GM21825 (cell line): ENCODE measurements around the gene DDX31.
A peak's percentile ranks its signal among the peaks of the same experiment; 100 is the strongest.

Experiments used
- ATAC-seq: cut with Tn5 transposase; IDR thresholded peaks from one replicate; pipeline ENCODE4 v1.9.1; 2021; ENCODE audit warnings: mild to moderate bottlenecking, moderate library complexity; ENCODE audit not compliant: unreplicated experiment

DDX31 gene

DNA sequence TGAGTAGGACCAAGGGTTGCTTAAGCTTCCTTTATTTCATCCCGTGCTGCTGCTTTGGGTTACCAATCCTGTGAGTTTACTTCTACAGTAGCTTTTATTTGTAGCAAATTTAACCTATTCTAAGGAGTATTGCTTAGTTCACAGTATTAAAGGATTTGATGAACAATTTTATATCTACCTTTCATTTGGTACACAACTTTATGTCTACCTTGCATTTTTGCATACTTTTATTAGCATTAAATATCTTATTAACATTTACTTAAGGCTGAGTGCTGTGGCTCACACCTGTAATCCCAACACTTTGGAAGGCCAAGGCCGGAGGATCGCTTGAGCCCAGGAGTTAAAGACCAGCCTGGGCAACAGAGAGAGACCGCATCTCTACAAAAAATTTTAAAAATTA is 4.7 kb upstream of the DDX31 start:
- ATAC-seq, result no peak

DNA sequence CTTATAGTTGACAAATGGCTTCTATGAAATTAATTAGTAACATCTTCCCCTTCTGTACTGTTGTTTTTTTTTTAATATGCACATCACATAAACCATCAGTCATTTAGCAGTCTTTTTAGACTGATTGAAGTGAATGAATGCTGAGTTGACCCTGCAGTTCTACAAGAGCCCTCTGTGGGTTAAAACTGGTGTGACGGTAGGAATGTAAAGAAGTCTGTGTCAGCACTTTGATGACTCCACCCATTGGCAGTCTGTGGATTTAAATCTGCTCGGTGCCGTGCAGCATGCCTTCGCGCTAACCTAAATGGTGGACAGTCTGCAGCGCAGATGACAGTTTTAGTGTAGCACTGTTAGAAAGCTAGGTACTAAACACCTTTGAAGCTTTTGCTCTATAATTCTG is 3.6 kb upstream of the DDX31 start:
- ATAC-seq, result no peak

DNA sequence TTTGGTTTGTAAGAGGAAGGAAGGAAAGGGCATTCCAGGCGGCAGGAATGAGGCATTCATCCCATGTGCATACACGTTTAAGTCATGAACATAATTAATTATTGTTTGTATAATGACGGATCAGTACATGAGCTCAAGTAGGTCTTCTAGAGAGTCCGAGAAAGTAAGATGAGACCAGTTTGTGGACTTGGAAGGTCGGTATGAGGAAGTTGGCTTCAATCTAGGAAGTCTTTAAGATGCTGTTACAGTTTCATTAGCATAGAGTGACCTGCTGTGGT is 2.6 kb upstream of the DDX31 start:
- no peak for ATAC-seq

DNA sequence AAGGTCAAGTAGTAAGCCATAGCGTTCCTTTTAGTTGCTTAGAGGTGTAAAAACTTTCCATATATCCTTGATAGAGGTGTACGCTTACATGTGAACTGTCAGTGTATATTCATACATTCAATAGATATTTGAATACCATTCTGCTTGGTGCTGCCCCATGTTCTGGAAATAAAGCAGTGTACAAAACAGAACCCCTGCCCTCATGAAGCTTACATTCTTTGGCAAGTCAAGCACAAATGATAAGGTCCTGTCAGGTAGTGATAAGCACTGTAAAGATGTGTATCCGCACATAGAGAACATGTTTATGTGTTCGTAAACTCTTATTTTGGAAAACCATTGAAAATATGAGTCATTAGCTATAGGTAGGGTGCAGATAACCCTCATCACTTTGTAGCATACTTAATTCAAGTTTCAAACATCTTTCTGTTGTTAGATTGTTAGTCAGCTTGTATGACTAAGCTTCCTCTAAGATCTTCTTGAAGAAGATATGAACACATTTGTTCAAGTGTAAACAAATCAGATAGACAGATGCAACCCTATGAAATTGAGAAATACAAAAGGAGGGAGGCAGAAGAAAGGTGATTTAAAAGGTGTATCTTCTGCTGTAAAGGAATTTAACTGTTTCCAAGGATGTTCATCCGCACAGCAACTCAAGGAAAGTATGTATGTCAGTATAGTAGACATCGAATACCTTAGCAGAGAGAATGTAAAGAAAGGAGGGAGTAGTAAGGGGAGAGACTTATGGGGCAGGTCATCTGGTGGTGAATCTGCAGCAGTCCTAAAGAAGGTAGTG is 2.0 kb upstream of the DDX31 start:
- ATAC-seq, result no peak

DNA sequence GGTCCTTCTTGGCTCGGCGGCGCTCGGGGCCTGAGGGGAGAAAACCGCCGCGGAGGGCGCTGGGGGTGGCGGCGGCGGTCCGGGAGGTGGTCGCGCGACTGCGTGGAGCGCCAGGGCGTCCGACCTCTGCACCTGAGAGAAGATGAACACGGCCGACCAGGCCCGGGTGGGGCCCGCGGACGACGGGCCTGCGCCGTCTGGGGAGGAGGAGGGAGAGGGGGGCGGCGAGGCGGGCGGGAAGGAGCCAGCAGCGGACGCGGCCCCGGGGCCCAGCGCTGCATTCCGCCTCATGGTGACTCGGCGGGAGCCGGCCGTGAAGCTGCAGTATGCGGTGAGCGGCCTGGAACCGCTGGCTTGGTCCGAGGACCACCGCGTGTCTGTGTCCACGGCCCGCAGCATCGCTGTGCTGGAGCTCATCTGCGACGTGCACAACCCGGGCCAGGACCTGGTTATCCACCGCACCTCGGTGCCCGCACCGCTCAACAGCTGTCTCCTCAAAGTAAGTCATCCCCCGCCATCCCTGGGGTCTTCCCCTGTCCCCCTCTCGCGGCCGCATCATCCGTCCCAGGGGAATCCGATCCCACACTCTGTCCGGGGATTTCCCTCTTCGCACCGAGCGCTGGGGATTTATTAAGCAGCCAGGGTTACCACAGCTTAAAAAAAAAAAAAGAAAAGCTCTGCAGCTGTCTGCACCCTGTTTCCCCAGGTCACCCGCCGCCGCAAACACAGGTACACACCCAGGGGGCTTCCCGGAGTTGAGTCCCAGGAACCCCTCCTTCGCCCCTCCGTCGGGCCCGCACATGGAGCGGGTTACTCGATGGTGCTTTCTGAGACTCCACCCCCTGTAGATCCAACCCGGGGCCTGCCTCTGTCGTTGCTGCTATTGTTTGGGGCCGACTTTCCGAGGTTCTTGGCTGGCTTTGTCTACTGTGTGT is 941 bp upstream of the DDX31 start, which contains the start of gene GTF3C4:
Gene GTF3C4, plus strand, starts transcription at position 8 of the 935 bp plus-strand sequence. Its CDS starts 135 bp downstream, at position 143.
- peak; percentile 43 for ATAC-seq

DNA sequence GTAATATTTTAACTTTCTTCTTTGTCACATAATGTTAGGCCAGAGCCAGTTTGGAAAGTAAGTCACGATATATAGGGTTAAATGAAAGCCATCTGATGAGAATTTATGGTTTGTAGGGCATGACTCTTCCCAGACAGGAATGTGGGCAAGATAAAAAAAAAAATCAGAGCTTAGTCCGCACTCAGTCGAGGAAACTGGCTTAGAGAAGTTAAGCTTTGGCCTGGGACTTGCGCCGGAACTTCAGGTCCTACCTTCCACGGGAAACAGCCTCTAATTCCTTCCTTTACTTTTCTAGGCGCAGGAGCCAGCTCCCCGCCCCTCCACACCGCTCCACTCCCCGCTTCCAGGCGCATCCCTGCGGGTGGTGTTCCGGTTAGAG is 475 bp downstream of the DDX31 start:
- ATAC-seq, result no peak

DNA sequence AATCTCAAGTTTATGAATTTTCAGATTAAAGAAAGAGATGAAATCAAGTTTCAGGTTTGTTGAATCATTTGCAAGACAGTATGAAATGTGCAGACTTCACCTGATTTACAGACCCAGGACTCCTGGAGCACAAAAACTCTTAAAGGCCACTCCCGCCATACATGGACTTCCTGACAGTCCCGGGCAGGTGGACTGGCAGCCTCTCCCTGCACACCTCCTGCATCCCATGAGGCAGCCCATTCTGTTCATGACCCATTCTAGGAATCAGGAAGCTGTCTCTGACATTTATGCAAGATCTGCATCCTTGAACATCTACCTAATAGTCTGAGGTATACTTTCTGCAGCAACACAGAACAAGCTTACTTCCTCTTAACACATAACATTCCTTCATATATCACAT is 5.9 kb downstream of the DDX31 start:
- ATAC-seq, result no peak

DNA sequence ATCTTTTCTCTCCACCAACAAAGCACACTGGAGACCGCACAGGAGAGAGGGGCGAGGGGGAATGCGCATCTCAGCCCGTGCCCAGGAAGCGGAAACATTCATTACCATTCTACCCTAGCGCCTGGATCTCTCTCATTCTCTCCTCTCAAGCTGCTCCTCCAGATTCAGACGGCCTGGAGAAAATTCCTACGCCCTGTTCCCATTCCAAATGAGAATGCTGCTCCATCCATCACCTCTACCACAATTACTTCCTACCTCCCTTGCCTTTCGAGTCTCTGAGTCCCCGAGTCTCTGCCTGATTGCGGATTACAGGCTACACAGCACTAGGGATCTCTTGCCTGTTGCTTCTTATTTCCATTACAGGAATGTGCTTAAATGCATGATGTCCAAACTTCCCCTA is 6.7 kb downstream of the DDX31 start:
- no peak for ATAC-seq

DNA sequence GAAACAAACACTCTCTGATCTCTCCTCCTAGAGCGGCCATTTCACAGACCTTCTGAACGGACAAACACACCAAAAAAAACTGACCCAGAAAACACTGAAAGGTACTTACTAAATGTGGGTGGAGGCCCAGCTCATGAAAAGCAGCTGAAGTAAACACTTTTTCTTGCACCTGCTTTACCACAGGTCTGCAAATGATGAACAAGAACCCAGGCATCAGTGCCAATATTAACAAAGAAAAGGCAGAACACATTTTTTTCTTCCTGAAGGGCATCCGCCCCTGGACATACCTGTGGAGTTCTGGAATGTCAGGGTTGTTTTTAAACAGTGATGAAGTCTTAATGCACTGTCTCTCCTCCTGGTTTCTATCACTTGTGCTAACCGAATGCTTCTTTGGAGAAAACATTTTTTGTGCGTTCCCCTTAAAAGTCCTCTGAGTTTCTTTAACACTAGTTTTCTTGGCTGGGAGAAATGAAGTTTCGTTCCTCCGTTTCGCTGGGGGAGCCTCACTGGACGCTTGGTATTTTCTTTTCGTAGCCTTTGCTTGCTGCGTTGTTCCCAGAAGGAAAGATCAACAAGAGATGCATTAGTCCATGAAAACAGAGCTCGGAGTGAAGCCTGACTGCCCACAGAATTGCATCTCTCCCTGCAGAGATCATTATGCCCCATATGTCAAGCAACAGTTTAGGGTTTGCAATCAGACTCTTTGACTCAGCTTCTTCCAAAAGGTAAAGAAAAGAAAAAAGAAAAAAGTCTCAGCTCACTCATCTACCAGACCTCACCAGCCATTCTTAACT is 7.4 kb downstream of the DDX31 start:
- no peak for ATAC-seq

DNA sequence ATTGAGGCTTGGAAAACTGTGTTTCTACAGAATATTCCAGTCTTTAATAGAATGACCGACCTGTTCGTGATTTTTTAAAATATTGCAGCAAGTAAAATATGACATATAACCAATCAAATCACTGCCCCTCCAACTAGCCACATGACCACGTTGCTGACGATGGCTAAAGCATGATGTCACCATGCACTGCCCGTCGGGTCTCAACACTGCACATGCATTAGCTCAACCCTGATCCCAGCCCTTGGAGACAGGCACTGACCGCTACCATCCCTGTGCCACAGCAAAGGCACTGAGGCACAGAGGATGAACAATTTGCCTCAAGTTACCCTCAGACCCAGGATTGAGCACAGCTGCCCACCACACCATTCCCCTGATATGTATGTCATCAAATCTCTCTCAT is 13.5 kb downstream of the DDX31 start:
- no peak for ATAC-seq

DNA sequence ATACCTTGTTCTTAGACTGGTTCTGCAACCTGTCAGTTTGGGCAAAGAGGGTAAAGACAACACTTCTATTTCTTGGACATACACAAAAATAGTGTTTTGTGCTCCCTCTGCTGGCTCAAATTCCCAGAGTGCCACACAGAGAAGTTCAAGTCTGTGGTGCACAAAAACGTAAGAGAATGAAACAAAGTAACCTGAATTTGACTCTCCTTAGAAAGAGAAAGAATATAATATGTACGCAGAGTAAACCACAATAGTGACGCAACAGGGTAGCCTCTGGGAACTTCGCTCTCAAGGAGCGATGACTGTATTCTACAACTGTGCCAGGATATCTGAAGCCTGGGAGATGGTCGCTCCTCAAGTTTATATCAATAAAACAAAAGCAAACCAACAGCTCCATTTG is 18.5 kb downstream of the DDX31 start:
- no peak for ATAC-seq

DNA sequence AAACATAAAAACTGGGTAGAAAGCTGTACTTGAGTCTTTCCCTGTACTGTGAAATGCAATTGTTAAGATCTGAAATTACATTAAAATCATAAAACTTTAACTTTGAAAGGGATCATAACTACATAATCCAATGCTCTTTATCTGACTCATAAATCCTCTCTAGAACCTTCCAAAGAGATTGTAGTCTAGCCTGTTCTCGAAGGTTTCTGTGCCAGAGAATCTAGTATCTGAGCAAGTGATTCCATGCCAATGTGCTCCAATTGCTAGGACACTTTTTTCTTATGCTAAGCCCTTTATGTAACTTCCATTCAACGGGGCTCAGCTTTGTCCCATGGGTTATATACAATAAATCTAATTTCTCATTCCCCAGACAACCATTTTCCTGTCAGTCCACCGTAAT is 21.1 kb downstream of the DDX31 start:
- ATAC-seq, result no peak

DNA sequence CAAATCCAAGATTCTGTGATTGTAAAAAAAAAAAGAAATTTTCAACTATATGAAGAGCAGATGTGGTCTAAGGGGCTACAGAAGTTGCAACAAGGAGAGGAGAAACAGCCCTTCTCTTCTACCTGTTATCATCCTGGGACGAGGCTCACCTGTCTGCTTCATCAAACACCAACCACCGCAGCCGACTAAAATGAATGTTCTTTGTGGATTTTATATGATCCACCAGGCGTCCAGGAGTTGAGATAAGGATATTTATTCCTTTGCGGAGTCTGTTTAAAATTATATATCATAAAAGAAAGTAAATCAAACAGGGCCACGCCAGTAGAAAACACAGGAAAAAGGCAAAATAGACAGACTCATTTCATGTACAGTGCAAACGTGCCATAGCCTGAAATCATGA is 21.5 kb downstream of the DDX31 start:
- no peak for ATAC-seq

DNA sequence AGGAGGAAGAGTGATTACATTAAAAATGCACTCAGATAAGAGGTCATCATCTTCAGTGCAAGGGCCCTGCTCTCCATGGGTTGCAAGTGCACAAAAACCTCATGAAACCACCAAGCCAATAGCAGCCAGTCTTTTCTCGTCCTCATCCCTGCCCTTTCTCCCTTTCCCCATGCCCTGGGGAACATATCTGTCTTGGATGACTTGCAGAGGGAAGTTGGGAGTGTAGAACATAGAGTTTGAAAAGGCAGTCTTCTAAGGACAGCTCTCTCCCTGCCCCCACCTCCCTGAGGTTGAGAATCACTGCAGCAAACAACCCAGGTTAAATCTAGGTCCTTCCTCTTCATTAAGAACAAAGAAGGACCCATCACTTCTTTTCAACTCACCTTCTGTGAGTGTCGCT is 22.0 kb downstream of the DDX31 start:
- no peak for ATAC-seq

DNA sequence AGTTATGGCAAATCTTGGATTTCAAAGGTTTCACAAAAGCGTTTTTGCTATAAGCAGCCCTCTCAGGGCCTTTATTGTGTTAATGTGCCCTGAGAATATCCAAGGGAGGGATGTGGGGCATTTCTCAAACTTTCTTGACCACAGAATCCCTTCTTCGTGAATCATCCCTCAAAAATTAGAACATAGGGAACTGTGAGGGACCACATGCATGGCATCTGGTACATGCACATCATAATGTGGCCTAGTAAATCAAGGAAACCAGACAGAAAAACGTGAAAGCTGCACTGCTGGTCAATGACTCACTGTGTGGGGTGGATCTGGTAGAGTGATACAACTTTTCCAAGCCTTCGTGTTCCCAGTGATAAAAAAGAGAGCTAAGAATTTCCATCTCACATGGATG is 22.4 kb downstream of the DDX31 start:
- no peak for ATAC-seq

DNA sequence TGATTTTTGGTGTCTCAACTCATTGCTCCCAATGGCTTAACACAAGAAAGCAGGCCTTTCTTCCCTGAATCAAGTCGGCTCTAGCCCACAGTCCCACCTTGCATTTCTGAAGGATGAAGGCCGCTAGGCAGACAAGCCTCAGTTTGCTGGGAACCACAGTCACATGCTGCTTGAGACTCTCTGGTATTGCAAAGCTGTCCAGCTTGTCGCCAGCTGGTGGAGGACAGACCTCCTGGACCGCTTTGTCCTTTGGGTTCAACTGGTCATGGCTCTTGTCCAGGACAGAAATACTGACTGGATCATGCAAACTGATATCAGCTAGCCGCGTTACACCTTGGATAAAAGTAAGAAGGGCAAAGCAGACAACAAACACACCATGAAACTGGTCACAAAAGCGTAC is 23.1 kb downstream of the DDX31 start:
- no peak for ATAC-seq

DNA sequence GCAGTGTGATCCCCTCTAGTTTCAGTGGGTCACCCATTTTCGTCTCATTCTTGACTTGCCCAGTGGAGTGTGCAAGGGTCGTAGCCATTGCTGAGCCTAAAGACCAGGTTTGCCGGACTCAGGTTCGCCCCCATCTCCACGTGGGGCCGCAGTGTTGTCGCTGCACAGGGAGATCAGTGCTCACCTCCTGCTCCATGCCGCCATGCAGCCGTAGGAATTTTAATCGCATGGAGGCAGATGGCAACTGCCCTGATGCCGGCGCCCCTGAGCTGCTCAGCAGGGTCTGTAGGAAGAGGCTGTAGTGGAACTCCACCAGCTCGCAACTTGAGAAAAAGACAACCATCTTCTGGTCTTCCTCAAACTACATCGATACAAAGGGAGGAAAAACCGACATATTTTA is 24.1 kb downstream of the DDX31 start:
- no peak for ATAC-seq

DNA sequence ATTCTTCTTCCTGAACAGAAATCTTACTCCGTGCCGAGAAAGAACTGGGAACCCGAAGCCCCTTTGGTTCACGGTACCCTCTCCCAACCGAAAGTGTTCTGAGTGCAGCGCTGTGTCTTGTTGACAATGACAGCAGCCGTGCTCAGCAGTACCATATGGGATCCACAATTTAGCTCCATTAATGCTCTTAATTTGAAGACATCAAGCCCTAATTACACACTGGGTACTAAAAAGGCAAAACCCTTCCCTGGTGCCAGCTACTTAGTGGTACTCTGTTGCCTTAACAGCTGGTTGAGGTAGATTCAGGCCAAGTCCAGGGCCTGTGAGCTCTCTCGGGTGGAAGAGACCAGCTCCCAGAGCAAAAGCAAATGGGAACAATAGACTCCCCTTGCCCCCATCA is 24.5 kb downstream of the DDX31 start:
- ATAC-seq, result no peak

DNA sequence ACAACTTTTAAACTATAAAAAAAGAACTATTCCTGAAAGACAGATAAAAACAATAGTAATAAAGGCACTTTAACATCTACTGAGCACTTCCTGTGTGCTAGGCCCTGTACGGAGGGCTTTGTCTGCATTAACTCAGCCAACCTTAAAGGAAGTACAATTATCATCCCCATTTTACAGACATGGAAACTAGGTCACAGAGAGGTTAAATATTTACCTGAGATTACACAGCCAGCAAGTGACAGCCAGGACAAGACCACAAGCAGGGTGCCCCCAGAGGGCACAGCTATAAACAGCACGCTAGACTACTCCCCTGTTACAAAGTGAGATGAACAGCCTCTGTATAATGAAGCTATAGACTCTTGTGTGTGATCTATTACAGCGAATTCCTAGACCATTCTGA is 25.5 kb downstream of the DDX31 start:
- no peak for ATAC-seq

DNA sequence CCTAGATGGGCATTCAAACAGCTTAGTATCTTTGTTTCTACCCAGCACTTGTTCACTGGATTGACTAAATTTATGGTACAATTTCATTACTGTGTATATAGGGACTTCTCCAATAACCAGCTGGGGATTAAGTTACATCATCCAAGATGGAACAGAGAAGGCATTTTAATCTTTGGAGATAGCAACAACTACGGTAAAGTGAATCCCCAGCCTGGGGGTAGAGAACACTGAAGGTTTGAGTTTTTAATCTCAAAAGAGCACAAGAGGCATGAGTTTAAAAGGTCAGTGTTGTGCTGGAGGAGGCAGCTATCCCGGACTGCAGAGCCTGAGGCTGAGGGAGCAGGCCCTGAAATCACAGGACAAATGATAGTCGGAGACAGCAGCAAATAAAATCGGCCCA is 28.6 kb downstream of the DDX31 start:
- ATAC-seq, result no peak

DNA sequence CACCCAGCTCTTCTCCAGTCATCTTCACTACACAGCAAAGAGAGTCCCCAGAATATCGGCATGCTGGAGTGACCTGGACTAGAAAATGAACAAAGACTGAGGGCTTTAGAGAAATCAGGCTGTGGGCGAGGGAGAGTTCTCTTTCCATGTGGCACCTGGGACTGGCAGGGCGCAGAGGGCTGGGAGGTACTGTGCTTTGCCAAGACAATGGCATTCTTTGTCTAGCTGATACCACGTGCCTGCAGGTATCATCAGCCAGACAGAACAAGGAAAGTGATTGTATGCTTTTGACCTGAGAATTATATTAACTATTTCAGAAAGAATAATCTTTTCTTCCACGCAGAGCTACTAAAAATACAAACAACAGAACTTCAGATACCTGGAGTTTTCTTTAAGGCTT is 30.5 kb downstream of the DDX31 start:
- no peak for ATAC-seq

DNA sequence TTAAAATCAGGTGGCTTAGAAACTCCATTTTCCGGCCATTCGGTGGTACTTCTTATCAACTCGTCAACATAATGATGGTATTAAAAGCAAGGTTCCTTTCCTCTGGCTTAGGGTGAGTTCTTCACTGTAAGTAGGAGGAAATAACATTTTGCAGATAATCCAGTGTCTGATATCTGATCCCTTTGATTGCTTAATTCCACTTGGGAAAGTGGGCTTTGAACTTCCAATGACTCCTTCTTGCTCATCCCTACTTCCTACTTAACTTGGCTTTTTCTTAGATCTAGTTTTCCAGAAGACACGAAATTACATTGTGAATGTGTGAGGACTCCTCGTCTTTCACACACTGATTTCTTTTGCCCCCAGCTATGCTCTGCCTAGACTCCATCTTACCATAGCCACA is 31.5 kb downstream of the DDX31 start:
- no peak for ATAC-seq
